ENCODE measurements around the gene ZBTB20.

The ZBTB20 gene

DNA sequence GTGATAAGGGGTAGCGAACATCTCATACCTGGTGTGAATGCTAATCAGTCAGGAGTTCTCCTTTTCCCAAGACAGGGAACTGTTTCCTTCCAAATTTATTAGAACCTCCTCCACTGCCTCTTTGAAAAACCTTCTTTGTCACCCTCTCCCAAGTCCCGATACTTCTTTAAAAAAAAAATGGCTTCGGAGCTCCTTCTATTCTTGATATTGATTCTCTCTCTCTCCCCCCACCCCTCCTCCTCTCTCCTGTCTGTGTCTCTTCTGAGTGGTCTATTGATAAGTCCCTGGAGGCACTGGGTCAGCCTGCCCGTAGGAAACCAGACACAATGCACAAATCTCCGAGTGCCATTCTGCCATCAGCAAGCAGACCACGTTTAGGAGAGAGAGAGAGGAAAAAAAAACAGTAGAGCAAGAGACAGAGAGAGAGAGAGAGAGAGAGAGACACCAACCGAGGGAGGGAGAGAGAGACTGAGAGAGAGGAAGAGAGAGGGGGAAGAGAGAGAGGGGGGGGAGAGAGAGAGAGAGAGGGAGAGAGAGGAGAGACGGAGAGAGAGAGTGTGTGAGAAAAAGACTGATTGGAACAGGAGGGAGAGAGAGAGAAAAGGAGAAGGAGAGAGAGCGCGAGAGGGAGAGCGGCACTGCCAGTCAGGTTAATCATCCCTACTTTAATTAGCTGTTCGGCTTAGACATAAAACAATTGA, 692.4 kb downstream of the ZBTB20 start:
- peak; percentile 14 for DNase-seq

- DNase-seq, result no peak
Observed at GRCh38 chr3:114453361-114453780, 693.7 kb downstream of the ZBTB20 start.

GRCh38 chr3:114452937-114453336, 694.2 kb downstream of the ZBTB20 start:
- DNase-seq, result no peak

DNA sequence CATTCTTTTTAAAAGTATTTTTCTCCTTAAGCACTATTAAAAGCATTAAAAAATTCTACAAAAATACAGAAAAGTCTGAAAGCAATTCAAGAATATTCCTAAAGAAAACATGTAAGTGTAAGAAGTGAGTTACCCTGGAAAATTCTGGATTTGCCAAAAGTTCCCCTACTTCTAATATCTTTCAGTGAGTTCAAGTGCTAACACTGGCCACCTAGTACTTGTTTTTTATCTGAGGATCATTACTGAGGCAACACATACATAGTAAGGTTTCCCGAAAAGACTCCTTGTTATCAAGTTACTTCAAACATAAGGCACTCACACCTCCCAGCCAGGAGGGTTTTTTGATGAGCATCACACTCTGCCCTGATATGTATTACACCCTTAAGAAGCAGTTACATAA, 694.8 kb downstream of the ZBTB20 start:
- DNase-seq, result no peak

GRCh38 chr3:114451561-114452018, 695.5 kb downstream of the ZBTB20 start:
- DNase-seq, result no peak

GRCh38 chr3:114451051-114451451, 696.0 kb downstream of the ZBTB20 start:
- DNase-seq, result no peak

GRCh38 chr3:114450008-114450596, 697.0 kb downstream of the ZBTB20 start:
- DNase-seq, result no peak

DNA sequence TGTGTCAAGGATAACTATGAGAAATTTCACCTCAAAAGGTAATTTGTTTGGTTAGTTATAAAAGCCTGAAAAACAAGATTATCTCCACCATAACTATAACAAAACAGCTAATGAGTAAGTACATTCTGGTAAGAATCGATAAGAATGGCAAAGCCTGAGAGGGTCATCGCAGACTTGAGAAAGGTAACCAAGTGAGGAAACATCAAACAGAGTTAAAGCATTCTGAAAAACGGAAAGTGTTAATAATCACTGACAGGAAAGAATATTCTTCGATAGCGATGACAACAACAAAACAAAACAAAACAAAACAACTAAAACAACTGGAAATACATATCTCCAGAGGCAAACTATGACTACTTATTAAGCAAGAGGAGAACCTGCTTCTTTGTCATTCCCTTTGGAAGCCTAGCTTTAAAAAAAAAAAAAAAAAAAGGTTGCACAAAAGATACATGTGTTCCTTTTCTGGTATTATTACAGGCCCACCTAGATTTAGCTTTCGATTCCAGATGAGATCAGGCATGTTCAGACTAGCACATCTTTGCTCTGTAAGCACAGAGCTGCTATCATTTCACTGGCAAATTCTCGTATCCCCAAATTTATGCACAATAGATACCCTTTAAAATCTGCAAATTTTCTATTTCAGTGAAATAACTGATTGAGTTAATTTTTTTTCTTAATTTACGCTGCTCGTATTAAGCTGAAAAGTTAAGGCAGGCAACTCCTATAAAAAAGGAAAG, 697.6 kb downstream of the ZBTB20 start:
- DNase-seq, result no peak

GRCh38 chr3:114447950-114448479, 699.1 kb downstream of the ZBTB20 start:
- no peak for DNase-seq

- DNase-seq, result no peak
Observed at GRCh38 chr3:114447545-114447944, 699.5 kb downstream of the ZBTB20 start.

- no peak for DNase-seq
Observed at GRCh38 chr3:114446600-114446999, 700.5 kb downstream of the ZBTB20 start.

DNA sequence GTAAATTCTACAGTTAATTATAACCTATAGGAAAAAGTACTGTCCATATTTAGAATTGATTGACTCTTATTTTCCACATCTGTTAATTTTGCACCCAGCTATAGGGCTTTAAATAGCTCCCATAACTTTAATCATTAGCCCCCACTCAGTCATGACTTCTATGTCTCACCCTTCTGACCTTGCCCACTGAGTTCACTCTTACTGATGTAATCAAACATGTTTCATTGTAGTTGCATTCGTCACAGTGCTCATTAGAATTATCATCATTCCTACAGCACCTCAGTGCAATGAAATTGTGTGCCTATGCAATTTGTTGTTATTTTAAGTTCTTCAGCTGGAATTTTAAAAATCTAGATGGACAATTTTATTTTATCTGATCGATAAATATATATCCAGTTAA, 701.9 kb downstream of the ZBTB20 start:
- DNase-seq, result no peak

- DNase-seq, result no peak
Observed at GRCh38 chr3:114444216-114444615, 702.9 kb downstream of the ZBTB20 start.

- no peak for DNase-seq
Observed at GRCh38 chr3:114442246-114442645, 704.8 kb downstream of the ZBTB20 start.

- DNase-seq, result no peak
Observed at GRCh38 chr3:114441386-114441785, 705.7 kb downstream of the ZBTB20 start.

- no peak for DNase-seq
Observed at GRCh38 chr3:114440700-114441099, 706.4 kb downstream of the ZBTB20 start.

- no peak for DNase-seq
Observed at GRCh38 chr3:114439284-114439683, 707.8 kb downstream of the ZBTB20 start.

- DNase-seq, result no peak
Observed at GRCh38 chr3:114437897-114438296, 709.2 kb downstream of the ZBTB20 start.

DNA sequence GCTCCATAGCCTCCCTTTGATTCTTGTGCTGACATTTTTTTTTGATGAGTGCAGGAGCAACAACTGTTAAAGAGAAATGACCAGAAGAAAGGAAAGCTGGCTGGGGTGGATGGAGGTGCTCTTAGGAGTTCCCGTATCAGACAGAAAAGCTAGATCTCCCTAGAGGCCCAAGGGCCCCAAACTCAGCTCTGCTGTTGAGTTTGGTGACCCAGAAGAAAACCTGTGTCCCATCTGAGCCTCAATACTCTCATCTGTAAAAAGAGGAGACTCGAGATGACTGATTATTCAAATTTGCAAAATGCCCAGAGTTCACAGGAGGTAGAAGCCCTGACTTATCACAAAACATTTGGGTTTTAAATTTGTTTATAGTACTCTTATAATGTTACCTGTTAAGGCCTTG, 710.9 kb downstream of the ZBTB20 start:
- DNase-seq, result no peak

GRCh38 chr3:114435386-114436115, 711.5 kb downstream of the ZBTB20 start:
- no peak for DNase-seq

DNA sequence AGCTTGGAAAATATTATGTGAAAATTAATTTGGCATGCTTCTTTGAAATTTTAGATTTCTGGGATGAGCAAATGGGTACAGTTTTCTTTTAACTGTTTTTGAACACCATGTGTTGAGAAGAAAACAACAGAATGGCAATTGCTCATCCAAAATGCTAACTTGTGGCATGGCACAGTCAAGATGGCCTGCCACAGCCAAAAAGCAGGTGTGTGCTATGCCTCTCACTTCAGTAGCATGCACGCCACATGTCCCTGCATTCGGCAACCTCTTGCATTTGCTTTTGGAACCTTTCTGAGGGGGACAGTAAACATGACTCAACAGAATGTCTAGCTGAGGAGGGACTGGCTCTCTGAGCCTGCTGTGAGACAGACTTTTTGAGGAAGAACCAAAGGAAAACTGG, 714.8 kb downstream of the ZBTB20 start:
- no peak for DNase-seq

DNA sequence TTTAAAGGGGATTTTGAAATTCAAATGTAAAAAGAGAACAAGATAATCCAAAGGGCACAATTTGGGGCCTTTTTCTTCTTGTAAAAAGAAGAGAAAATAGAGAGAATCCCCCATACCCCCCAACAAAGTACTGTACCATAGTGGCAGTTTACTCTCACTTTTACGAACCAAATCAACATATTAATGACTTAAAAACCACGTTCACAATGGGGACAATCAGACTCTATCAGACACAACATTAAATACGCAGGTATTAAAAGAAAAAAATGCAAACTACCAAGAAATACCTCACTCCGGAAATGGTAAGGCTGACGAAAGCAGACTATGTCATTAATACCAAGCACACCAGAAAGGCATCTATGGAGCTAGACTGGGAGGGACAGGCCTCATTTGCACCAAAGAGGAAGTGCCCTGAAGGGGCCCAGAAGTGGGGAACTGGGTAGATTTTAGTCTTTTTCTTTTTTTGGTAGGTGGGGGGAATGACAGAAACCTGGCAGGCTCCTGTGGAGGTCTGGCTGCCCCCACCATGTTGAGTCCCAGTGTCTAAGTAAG, 719.0 kb downstream of the ZBTB20 start:
- DNase-seq, result no peak

Measured in CD4-positive, alpha-beta T cell treated with Interleukin-17A for 1 hour (primary cell).